ENCODE measurements around the gene DAP. TPM values are rescaled to one million over a fixed set of nuclear protein-coding genes. Genes with fewer than 3 reads are reported as not detected.

Gene DAP
- total RNA-seq, 1 experiment from 2014 or later = 47.7 TPM

GRCh38 chr5:10667431-10668057 is 93.5 kb downstream of the DAP start:
- Mint-ChIP-seq H3K4me1 (peaks cover 14% of the 10 kb centered on the region), H3K36me3 (no peaks in the 10 kb centered on the region), H3K27ac (no peak overlapping the region), H3K9me3 (peaks cover 7% of the 10 kb centered on the region; the same call in 1 of the 2 replicates), H3K27me3 (ENCODE audit: low read depth) (no peaks in the 10 kb centered on the region), H3K4me3 (no peak overlapping the region)
- TF ChIP-seq ZNF423 (CRISPR knock-in tag; IDR thresholded peaks at IDR 0.05) (no peak), ZNF671 (CRISPR knock-in tag; IDR thresholded peaks at IDR 0.05) (no peak), ARID4B (CRISPR knock-in tag; IDR thresholded peaks at IDR 0.05; ENCODE audit: borderline replicate concordance) (no peak), ZNF219 (CRISPR knock-in tag; IDR thresholded peaks at IDR 0.05; ENCODE audit: borderline replicate concordance) (no peak), JAZF1 (CRISPR knock-in tag; IDR thresholded peaks at IDR 0.05) (no peak), TEAD1 (CRISPR knock-in tag; IDR thresholded peaks at IDR 0.05) (no peak), ZBTB43 (CRISPR knock-in tag; IDR thresholded peaks at IDR 0.05) (no peak), ZNF396 (CRISPR knock-in tag; IDR thresholded peaks at IDR 0.05; ENCODE audit: borderline replicate concordance) (no peak), ZNF121 (CRISPR knock-in tag; IDR thresholded peaks at IDR 0.05) (no peak), NR2C2 (CRISPR knock-in tag; IDR thresholded peaks at IDR 0.05) (no peak), NR3C1 (CRISPR knock-in tag; conservative IDR thresholded peaks at IDR 0.05; ENCODE audit: low read depth) (no peak), ZMAT4 (CRISPR knock-in tag; IDR thresholded peaks at IDR 0.05) (no peak), ZNF425 (CRISPR knock-in tag; conservative IDR thresholded peaks at IDR 0.05) (no peak)
- ATAC-seq (no peak), DNase-seq (ENCODE audit: low spot score) (no peak)
- CTCF ChIA-PET = no interaction called here
- POLR2A ChIA-PET = interaction anchor here (0.9 kb wide), 1 partner anchor 31 kb away, joined by 4 read pairs; no protein-coding TSS in a partner anchor

- H3K4me3 Mint-ChIP-seq = no peak overlapping the region
- CTCF ChIA-PET = interaction anchor here (0.6 to 1.1 kb wide), 4 partner anchors 10 to 214 kb away, joined by 3 read pairs; no protein-coding TSS in a partner anchor
- ATAC-seq = no peak
- TF ChIP-seq RORB (CRISPR knock-in tag; IDR thresholded peaks at IDR 0.05) (no peak), PREB (CRISPR knock-in tag; IDR thresholded peaks at IDR 0.05; ENCODE audit: borderline replicate concordance) (no peak), KAT7 (CRISPR knock-in tag; IDR thresholded peaks at IDR 0.05; ENCODE audit: borderline replicate concordance) (no peak), FOXP4 (CRISPR knock-in tag; IDR thresholded peaks at IDR 0.05) (no peak), MXD4 (CRISPR knock-in tag; IDR thresholded peaks at IDR 0.05; ENCODE audit: borderline replicate concordance) (no peak), NFATC4 (CRISPR knock-in tag; IDR thresholded peaks at IDR 0.05) (no peak), HMGA2 (CRISPR knock-in tag; IDR thresholded peaks at IDR 0.05) (no peak), ZNF121 (CRISPR knock-in tag; IDR thresholded peaks at IDR 0.05) (no peak), ZNF232 (CRISPR knock-in tag; IDR thresholded peaks at IDR 0.05) (no peak), NR1H2 (CRISPR knock-in tag; IDR thresholded peaks at IDR 0.05) (no peak)
Measured at GRCh38 chr5:10666531-10667299, 94.3 kb downstream of the DAP start.

More at GRCh38 chr5:10666531-10667299, 94.3 kb downstream of the DAP start:
- Mint-ChIP-seq H3K27me3 (ENCODE audit: low read depth) (no peaks in the 10 kb centered on the region), H3K4me1 (peaks cover 14% of the 10 kb centered on the region), H3K36me3 (no peaks in the 10 kb centered on the region), H3K27ac (no peak overlapping the region), H3K9me3 (peaks cover 7% of the 10 kb centered on the region; the same call in 1 of the 2 replicates)
- POLR2A ChIA-PET = interaction anchor here (0.9 kb wide), 1 partner anchor 30 kb away, joined by 4 read pairs; no protein-coding TSS in a partner anchor
- DNase-seq (ENCODE audit: low spot score) = no peak
